ENCODE measurements around the gene CSNK2A3.

CSNK2A3 gene

GRCh38 chr11:11306855-11307254 lies 46.2 kb downstream of the CSNK2A3 start:
- Mint-ChIP-seq H3K27me3 (no peaks in the 10 kb centered on the region), H3K4me3 (no peak overlapping the region), H3K4me1 (ENCODE audit: low read depth) (peaks cover 7% of the 10 kb centered on the region), H3K36me3 (ENCODE audit: low read depth) (no peaks in the 10 kb centered on the region), H3K27ac (no peak overlapping the region), H3K9me3 (no peaks in the 10 kb centered on the region)
- no peak for DNase-seq

GRCh38 chr11:11304550-11304949 lies 48.5 kb downstream of the CSNK2A3 start:
- Mint-ChIP-seq H3K9me3 (no peaks in the 10 kb centered on the region), H3K4me1 (ENCODE audit: low read depth) (no peaks in the 10 kb centered on the region), H3K36me3 (ENCODE audit: low read depth) (no peaks in the 10 kb centered on the region), H3K4me3 (no peak overlapping the region), H3K27ac (no peak overlapping the region), H3K27me3 (no peaks in the 10 kb centered on the region)
- no peak for DNase-seq

- Mint-ChIP-seq H3K27me3 (no peaks in the 10 kb centered on the region), H3K27ac (no peak overlapping the region), H3K9me3 (no peaks in the 10 kb centered on the region), H3K36me3 (ENCODE audit: low read depth) (no peaks in the 10 kb centered on the region), H3K4me1 (ENCODE audit: low read depth) (no peaks in the 10 kb centered on the region), H3K4me3 (no peak overlapping the region)
- no peak for DNase-seq
These were observed 50.5 kb downstream of the CSNK2A3 start for GRCh38 chr11:11302565-11302964.
